HG03378 (cell line): ENCODE measurements around the gene MYH9.

Source experiments
- ATAC-seq: cut with Tn5 transposase; IDR thresholded peaks from one replicate; pipeline ENCODE4 v1.9.1; 2021; ENCODE audit warnings: mild to moderate bottlenecking, moderate library complexity; ENCODE audit not compliant: unreplicated experiment

Gene MYH9

DNA sequence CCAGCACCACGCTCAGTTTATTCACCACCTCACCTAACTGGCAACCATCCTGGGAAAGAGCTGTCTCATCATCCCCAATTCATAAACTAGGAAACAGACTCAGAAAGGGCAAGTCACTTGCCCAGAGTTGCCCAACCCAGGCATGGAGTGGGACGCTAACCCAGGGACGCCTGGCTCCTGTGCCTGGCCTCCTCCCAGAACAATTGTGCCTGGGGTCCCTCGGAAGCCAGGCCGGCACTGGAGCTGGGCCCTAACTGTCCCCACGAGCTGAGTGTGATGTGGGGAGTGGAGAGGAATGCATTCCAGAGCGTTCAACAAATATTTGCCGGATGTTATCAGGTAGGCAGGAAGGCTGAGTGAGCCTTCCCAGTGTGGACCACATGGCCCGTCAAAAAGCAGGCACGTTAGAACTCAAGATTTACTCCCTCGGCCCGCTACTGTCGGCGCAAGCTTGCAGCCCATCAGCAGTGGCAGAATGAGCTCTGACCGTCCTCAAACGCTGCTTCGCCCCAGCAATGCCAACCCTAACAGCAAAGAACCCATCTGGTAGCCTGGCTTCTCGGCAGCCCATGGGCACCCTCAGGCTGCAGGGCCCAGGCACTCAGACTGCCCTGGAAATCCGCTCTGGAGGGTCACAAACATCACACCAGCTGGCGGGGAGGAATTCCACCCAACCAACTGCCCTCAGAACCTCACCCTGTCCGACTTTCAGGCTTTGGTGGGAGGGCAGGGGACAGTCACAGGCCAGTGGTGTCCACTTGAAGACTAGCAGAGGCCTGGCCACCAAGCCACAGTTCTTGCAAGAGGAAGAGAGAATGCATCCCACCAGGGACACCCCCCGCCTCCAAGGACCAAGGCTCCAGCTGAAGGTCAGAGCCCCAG lies 35.6 kb downstream of the MYH9 start:
- ATAC-seq = no peak

DNA sequence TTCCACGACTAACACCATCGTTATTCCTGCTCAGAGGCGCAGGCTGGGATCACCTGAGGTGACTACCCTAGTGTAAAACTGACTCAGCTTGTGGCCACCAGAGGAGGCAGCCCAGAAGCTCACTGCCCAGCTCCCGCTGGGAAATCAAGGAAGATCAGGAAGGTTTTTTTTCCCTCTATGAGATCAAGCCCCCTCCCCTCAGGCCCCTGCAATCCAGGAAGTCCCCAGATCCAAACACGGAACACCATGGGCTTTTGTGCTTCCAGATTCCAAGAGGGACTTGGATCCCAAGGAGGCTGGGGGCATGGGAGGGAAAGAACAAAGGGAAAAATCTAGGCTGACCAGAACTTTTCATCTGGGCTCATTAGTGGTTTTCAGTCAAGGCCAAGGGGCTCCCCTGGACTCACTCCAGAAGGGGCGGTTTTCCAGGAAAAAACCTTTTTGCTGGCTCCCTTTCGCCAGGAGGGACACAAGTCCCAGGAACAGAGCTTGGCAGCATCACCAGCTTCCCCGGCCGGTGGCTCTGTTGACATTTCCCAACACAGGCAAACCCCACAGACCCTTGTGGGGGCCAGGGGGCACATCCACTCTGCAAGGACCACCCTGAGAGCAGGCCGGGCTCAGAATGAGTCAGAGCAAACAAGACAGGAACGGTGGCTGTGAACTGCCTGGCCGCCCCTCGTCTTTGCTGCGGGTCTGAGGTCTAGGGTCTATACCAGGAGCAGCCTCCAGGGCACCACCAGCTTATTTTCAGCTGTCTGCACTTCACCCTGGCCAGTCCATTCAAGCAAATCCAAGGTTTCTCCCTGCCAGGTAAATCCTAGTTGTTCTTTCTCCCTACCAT lies 36.8 kb downstream of the MYH9 start:
- ATAC-seq = no peak

DNA sequence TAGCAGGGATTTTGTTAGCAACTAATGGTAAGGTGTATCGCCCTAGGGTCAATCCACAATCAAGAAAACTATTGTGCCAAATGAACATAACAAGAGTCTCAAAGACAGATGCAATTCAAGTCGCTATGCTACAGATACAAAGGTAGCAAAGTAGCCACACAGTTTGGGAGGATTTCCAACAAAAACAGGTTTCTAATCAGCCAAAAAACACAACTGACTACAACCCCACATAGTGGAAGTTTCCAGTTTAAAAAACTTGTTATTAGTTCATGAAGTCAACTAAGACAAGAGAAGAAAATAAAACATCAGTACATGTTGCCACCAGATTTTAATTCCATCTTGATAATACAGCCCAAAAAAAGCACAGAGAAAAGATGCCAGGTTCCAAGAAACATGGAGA lies 38.0 kb downstream of the MYH9 start:
- ATAC-seq = no peak

DNA sequence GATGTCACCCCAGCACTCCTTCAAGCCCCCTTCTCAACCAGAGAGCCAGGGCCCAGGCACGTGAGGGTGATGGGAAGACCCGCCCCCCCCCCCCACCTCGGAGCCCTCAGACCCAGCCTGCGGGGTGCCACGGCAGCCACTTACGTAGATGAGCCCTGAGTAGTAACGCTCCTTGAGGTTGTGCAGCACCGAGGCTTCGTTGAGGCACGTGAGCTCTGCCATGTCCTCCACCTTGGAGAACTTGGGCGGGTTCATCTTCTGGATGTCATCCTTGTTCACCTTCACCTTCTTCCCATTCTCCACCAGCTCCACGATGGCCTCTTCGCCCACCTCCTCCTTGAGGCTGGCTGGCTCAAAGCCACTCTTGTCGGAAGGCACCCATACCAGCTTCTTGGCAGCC lies 39.0 kb downstream of the MYH9 start:
- ATAC-seq = no peak

DNA sequence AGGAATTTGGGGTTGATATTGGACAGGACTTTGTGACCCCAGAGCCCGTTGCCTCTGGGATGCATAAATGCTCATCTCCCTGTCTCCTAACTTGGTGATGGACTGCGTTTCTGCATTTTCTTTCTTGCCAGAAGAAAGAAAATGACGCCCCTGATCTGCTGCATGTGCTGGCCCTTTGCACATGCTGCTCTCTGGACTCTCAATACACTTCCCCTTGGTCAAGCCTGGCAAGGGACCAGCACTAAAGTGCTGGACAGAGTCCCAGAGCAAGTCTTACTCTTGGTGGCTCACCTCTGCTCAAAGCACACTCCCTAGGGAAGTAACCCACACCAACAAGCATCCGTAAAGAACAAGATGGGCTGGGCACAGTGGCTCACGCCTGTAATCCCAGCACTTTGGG lies 40.7 kb downstream of the MYH9 start:
- no peak for ATAC-seq

DNA sequence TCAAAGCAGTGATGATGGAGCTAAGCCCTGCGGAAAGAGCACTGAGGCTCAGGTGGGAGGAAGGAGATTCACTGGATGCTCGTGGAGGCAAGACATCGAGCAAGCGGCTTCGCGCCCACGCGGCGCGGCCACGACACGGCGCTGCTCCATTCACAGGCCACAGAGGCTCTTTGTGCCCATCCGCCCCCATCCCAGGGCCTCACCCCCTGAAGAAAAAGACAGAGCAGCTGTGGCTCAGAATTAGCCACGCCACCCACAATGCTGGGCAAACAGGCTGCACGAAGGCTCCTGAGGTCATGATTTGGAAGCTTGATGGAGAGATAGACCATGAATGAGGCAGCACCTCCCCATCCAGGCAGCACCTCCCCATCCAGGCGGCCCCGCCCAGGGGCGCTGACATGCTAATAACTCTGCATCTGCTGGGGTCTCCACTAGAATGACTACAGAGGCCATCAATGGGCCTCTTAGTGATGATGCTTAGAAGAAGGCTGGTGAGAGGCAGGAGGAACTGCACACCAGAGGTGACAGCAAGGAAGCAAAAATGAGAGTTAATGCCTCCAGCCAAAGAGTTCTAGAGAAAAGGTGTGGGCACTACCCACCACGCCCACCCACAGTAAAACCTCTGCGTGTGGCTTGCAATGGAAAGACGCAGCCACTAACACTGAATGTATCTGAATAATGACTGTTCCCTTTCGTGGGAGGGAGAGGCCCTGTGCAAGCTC lies 43.5 kb downstream of the MYH9 start:
- no peak for ATAC-seq

DNA sequence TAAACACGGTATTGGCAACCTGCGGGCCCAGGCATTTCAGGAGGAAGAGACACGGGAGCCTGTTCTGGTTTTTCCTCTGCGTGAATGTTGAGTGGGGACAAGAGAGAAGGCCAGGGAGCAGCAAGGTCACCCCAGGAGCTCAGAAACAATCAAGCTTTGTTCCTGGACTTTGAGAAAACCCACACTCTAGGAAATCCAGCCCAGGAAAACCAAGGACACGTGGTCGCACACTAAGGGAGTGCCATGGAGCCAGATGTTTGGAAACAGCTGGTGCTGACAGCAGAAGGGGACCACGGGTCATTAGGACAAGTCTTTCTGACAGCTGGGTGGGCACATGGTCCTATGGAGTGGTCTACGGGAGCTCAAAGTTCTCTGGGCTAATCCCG lies 44.1 kb downstream of the MYH9 start:
- no peak for ATAC-seq

DNA sequence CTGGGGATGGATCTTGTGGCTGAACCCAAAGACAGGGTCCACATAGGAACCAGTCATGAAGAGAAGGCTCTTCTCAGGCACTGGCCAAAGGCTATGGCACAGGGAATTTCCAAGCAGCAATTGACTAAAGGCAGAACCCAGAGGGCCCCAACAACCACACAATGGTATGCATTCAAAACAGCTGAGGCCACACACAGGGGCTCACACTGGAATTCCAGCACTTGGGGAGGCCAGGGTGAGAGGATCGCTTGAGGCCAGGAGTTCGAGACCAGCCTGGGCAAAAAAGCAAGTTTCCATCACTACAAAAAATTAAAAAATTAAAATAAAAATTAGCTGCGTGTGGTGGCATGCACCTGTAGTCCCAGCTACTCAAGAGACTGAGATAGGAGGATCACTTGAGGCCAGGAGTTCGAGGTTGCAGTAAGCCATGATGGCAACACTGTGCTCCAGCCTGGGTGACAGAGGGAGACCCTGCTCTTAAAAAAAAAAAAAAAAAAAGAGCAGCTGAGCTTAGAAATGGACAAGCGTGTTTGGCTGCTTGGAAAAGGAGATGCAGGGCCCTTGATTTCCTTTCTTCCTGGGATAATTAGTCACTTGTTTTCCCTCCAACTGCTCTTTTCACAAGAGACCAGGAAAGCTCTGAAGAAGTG lies 44.6 kb downstream of the MYH9 start:
- ATAC-seq = no peak

DNA sequence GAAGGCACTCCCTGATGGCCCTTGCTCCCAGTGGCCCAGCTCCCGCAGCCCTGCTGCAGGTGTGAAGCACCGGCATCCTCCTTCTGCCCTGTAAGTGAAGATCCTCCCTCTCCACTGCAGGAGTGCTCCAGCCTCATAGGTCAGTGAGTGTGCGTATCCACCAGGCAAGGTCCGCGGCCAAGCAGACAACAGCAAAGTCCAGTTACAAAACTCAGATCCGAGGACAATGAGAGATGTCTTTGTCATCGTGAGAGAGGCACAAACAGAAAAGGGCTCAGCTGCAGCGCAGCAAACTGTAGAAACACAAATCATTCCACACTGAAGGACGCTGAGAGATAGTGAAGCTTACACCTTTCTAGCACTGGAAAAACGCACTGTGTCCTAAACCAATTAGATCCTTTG lies 46.1 kb downstream of the MYH9 start:
- no peak for ATAC-seq

DNA sequence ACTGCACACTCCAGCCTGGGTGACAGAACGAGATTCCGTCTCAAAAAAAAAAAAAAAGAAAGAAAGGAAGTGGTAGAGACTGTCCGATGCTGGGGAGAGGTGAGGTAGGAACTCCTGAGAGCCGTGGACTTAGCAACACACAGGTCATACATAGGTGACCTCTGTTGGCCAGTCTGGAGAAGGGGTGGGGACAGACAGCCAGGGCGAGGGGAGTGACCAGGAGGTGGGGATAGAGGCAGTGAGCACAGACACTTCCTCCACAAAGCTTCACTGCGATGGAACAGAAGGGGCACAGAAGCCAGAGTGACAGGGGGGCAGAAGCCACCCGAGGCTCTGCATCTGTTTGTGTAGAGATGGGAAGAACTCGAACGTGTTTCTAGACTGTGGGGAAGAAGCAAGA lies 47.1 kb downstream of the MYH9 start:
- ATAC-seq = no peak

DNA sequence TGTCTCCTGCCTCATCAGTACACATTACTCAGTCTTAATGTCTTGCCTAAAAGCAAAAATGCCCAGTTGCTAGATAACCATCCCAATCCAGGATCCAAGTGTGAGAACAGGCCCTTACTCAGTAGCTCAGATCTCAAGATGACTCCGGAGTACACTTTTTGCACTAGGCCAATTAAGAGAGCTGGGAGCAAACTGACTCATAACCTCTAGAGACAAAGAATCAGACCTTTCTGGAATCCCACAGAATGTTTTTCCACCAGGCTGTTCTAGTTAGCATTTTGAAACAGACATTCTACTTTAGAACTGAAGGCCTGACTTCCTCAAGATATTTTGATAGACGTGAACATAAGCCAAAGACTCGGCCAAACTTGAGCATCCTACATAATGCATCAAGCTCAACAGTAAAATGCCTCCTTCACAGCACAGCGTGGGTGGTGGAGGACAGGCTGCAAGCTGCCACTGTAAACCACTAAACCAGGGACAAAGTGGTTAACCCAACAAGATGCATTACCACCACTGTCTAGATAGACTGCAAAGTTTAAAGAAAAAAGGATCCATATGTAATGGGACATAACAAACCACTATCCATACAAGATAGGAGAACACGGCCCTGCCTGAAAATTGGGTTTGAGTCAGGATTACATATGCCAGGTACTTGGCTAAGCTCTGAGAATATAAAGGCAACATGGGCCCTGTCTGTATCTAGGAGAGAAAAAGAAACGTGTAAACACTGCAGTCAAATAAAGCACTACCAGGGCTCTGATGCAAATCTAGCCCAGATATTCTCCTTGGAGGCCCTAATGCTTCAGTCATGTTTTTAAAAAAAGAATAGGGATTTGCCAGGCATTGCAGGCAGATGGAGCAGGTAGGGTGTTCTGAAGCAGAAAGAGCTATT lies 48.3 kb downstream of the MYH9 start:
- no peak for ATAC-seq

DNA sequence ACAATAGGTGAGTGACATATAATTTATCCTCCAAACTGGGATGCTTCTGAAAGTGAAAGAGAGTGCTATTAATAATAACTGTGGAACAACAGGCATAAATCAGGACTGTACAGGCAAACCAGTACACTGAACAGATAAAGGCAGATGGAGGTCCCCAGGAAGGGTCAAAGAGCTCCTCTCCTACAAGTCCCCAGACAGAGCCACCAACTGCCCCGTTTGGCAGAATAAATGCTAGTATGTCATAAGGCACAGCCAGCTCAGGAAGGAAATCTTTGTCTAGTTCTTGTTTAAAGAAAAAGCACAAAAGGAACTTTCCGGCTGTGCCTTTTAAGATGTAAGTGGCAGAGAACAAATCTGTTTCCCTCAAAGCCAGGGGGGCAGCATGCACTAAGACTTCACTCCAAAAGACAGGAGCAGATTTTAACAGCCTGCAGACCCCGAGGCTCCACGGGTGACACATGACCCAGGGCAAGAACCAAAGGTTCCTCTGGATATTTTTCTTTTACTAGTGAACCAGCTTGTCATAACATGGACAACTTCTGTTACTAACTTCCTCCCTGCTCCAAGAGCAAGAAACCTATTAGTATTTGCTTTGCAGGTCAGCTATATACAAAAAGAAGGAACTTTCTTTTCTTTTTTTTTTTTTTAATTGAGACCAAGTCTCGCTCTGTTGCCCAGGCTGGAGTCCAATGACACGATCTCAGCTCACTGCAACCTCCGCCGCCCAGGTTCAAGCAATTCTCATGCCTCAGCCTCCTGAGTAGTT lies 50.2 kb downstream of the MYH9 start:
- no peak for ATAC-seq

DNA sequence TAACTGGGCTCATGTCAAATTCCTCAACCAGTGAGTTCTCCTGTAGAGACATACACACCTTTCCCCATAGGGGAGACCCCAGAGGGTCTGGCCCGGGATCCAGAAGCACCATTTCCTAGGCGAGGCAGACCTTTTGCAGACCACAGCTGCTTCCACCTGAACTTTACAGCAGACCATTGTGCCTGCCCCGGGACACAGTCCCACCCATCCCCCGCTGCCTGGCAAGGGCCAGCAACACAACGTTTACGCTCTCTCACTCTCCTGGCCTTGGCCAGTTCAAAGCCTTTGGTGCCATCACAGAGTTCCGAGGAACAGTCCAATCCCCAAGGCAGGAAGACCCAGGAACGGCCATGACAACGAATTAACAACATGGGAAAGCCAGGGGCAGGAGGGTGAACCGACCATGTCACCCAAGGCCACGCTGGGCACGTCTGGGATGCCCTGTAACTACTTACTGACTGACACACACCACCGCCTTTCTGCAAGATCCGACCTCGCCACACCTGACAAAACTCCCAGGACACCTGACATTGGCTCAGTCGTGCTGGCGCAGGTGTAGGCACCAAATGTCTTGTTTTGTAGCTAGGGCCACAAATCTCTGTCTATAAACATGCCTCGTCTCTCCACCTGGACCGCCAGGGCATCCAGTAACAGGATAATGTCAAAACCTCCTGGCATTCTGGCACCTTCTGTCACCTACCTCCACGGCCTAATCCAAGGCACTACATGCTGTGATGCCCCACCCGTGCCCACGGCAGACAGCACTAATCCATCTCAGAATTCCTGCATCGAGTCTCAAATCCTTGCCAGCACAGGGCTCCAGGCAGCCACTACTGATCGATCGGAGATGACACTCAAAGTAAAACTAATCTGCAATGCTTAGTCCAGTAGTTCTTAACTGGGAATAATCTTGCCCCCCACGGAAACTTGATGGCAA lies 51.3 kb downstream of the MYH9 start:
- no peak for ATAC-seq

DNA sequence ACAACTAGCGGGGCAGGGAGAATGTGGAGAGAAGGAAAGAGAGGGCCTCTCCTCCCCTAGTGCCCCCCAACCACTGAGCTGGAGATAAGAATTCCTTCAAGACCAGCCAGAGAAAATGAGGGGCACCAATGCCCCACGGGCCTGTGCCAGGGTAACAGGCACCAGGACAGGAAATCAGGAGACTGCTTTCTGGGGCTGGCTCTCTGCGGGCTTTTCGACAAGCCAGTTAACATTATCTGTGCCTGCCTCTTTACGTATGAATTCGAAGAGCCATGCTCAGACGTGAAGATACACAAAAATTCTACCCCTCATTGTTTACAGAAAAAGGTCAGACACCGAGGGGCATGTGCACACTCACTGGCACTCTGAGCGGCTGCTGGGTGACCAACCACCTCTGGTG lies 52.1 kb downstream of the MYH9 start:
- ATAC-seq = no peak

DNA sequence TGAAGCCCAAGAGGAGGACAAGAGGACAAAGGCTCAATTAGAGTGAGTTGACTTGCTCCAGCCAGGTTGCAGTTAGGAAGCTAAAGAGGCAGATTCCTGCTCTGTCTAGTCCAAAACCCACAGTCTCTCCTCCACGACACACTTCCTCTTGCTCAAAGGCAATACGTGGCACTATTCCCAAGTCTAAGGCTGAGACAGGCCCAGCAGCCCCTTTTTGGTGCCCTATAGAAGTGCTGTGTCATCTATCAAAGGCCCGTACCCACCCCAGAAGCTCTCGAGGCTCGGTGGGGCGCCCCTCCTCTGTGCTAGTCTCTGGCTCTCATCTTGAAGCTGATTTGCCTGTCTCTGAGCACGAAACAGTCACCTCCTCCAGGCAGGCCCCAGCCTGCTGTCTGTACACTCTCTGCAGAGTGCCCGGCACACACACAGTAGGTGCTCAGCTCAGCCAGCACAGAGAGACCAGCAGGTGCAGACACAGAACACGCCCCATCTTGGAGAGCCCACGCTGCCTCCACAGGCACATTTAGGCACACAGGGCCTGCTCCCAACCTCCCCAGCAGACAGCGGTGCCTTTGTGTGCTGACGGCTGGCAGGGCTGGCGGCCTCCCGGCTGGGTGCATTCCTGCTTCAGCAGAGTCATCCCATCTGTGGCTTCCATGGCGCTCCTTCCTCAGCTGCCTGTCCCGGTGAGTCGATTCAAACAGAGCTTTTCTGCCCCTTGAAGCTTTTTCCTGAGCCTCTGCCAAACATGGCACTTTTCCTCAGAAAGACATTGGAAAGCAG lies 52.8 kb downstream of the MYH9 start:
- ATAC-seq = no peak

DNA sequence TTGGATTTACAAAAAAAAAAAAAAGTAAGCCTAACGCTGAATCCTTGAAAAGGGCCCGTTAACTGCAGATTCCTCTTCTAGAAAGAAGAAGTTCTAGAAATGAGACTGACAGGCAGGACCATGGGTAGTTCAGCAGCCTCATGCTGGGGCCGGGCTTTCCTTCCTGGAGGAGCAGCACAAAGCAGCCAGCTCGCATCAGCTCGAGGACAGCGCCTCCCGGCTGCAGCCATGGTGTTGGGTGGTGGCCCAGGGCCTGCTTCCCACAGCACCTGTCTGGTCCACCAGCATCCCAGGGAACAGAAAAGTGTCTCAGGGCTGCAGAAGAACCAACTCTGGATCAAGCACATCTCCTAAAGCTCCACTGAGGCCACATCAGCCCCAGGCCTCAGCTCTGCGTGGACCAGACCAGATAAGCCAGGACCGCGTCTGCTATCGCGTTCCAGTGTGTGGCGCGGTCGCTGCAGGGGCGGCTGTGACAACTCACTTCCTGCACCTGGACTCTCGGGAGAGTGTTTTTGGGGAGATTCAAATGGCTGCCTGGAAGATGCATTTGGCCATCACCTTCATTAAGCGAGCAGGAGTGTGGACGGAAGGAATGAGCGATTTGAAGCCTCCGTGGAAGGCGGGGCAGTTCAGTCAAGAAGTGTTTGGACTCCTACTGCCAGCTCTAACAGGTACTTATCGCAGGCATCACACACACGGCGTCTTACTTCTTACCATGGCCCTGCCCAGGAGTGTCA lies 53.5 kb downstream of the MYH9 start:
- no peak for ATAC-seq

DNA sequence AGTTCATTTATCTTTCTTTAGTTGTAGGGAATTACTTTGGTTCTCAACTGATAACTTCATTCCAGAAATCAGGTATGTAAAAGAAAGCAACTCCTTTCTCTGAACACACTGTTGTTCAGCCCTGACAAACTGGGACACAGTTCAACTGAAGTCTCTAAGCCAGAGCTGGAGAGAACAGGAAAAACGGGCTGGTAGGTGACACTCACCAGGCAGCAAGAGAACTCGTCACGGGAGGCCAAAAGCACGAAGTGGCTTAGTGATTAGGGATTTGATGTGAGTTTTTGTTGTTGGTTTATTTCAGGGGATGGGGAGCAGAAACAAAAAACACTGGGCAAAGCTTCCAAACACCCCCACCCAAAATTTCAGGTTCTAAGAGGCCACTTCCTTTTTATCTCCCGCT lies 54.1 kb downstream of the MYH9 start:
- no peak for ATAC-seq
